HepG2 (cell line): Measurements from ENCODE around the gene SLC36A2.

Experiments used
- CTCF ChIP-seq: sonication (generic); formaldehyde crosslinking; IDR thresholded peaks from 2 replicates; pipeline ENCODE4 v1.5.0; 2020; ENCODE audit warnings: mild to moderate bottlenecking, missing genetic modification reagents, moderate library complexity
- HCFC1 ChIP-seq: fragments of 150-350 bp; IDR thresholded peaks from 2 replicates; pipeline ENCODE4 v1.6.1; 2014; ENCODE audit warnings: low read depth, low read length
- HOXD1 ChIP-seq: sonication (generic); formaldehyde crosslinking; IDR thresholded peaks from 2 replicates; pipeline ENCODE4 v1.5.0; 2020; ENCODE audit warnings: missing genetic modification reagents
- JUN ChIP-seq: sonication (generic); formaldehyde crosslinking; IDR thresholded peaks from 2 replicates; pipeline ENCODE4 v1.4.0; 2020; ENCODE audit warnings: mild to moderate bottlenecking, missing genetic modification reagents
- POLR2A ChIP-seq, 2 experiments: IDR thresholded peaks; 2 replicates each; pipeline ENCODE4 v1.6.1; 2011; ENCODE audit warnings: low read depth in 2 of 2, low read length in 2 of 2, mild to moderate bottlenecking in 1 of 2, moderate library complexity in 1 of 2; ENCODE audit not compliant: insufficient read depth in 1 of 2
- REST ChIP-seq, 2 experiments: IDR thresholded peaks; 2 replicates each; pipeline ENCODE4 v1.6.1; 2011 to 2012; ENCODE audit warnings: low read length in 2 of 2, borderline replicate concordance in 1 of 2, low read depth in 1 of 2, mild to moderate bottlenecking in 1 of 2, moderate library complexity in 1 of 2
- RNF2 ChIP-seq: fragments of 450-650 bp; conservative IDR thresholded peaks from 2 replicates; pipeline ENCODE4 v1.6.1; 2016; ENCODE audit warnings: low read depth
- SIN3A ChIP-seq: IDR thresholded peaks from 2 replicates; pipeline ENCODE4 v1.6.1; 2011; ENCODE audit warnings: low read depth, mild to moderate bottlenecking, control low read depth, low read length, borderline replicate concordance
- TCF7L2 ChIP-seq: IDR thresholded peaks from 2 replicates; pipeline ENCODE4 v1.6.1; 2011; ENCODE audit warnings: mild to moderate bottlenecking, low read depth, low read length, moderate library complexity
- ZBTB33 ChIP-seq: sonication (generic); formaldehyde crosslinking; IDR thresholded peaks from 2 replicates; pipeline ENCODE4 v1.4.0; 2020; ENCODE audit warnings: missing genetic modification reagents
- ZNF652 ChIP-seq: IDR thresholded peaks from 2 replicates; pipeline ENCODE4 v1.6.1; 2016; ENCODE audit warnings: low read depth, borderline replicate concordance
- ZNF772 ChIP-seq: sonication (generic); formaldehyde crosslinking; IDR thresholded peaks from 2 replicates; pipeline ENCODE4 v1.5.0; 2020; ENCODE audit warnings: mild to moderate bottlenecking, missing genetic modification reagents
- ZNF777 ChIP-seq: sonication (generic); formaldehyde crosslinking; IDR thresholded peaks from 2 replicates; pipeline ENCODE4 v1.4.0; 2020; ENCODE audit warnings: missing genetic modification reagents
- TF ChIP-seq, protein P1 (sequence below): IDR thresholded peaks from 2 replicates; pipeline ENCODE4 v1.6.1; 2016; ENCODE audit warnings: missing genetic modification reagents, missing compliant biosample characterization

- peak; percentile 52 for TF ChIP-seq CTCF (CRISPR knock-in tag)
- no peak for TF ChIP-seq REST (IDR thresholded peaks at IDR 0.05; ENCODE audit: borderline replicate concordance in 1 of 2, low read depth in 1 of 2, low read length in 2 of 2)
- TF ChIP-seq TCF7L2, result no peak
- no peak for TF ChIP-seq POLR2A (IDR thresholded peaks at IDR 0.05; ENCODE audit: insufficient read depth in 1 of 2, low read depth in 2 of 2, low read length in 2 of 2)
- TF ChIP-seq, protein P1, sequence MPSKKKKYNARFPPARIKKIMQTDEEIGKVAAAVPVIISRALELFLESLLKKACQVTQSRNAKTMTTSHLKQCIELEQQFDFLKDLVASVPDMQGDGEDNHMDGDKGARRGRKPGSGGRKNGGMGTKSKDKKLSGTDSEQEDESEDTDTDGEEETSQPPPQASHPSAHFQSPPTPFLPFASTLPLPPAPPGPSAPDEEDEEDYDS, result no peak
- TF ChIP-seq SIN3A, result no peak
- TF ChIP-seq ZNF777 (CRISPR knock-in tag), result no peak
- TF ChIP-seq ZBTB33 (CRISPR knock-in tag), result no peak
- no peak for TF ChIP-seq HCFC1
- no peak for TF ChIP-seq HOXD1
- no peak for TF ChIP-seq ZNF652
- TF ChIP-seq RNF2, result no peak
- TF ChIP-seq JUN (CRISPR knock-in tag), result no peak
- no peak for TF ChIP-seq ZNF772 (CRISPR knock-in tag)
Measured at GRCh38 chr5:151284392-151284967, 62.9 kb downstream of the SLC36A2 start.
